ENCODE data around the gene ZNF559. TPM values are rescaled to one million over a fixed set of nuclear protein-coding genes. Genes with fewer than 3 reads are reported as not detected.
"Not testable (repeated sequence)": the region's sequence is repeated elsewhere in the genome, so short reads cannot be mapped to it uniquely, and the experiment has no call there.

ZNF559 gene
- 18.9 and 20.8 TPM in 2 replicates for total RNA-seq (2014; rRNA removed; shearing (Covaris generic))
- polyA plus RNA-seq (2016; fragmentation: Nextera tagmentation; extraction: Ambion mirVana): 15.4 and 19.3 TPM in 2 replicates
- long read RNA-seq, full-length matches to known transcripts: 1 of 1 reads
- long read RNA-seq, partial matches to known transcripts: 0 of 1 reads
- long read RNA-seq, other reads (novel, unspliced or antisense): 0 of 1 reads

- Mint-ChIP-seq H3K27ac (peak within 1 kb of the TSS; percentile 84), H3K9me3 (peaks cover 75% of the 10 kb centered on the region), H3K36me3 (ENCODE audit: low read depth) (peaks cover 70% of the 10 kb centered on the region), H3K4me3 (peak within 1 kb of the TSS; percentile 86), H3K4me1 (no peaks in the 10 kb centered on the region), H3K27me3 (ENCODE audit: insufficient read depth, low read depth, poor library complexity) (peaks cover 17% of the 10 kb centered on the region)
- TF ChIP-seq ETS1 (IDR thresholded peaks at IDR 0.05) (no peak), CTCF (conservative IDR thresholded peaks at IDR 0.05; ENCODE audit: low read depth in 2 of 2) (peak; percentile 23 to 45; a peak in 3 of 4 replicates), POLR2AphosphoS5 (IDR thresholded peaks at IDR 0.05; ENCODE audit: low read depth) (peak; percentile 68)
- Histone ChIP-seq H2AFZ (peak within 1 kb of the TSS; percentile 11; the same call in 1 of the 2 replicates), H3K27ac (ENCODE audit: low read depth) (peak within 1 kb of the TSS; percentile 82), H3K9me2 (ENCODE audit: insufficient read depth) (no peaks in the 10 kb centered on the region), H3K4me1 (ENCODE audit: insufficient read depth) (peaks cover 6% of the 10 kb centered on the region; the same call in 1 of the 2 replicates), H3K4me2 (peak within 1 kb of the TSS; percentile 90), H3F3A (replicated peaks; ENCODE audit: low read depth) (no peaks in the 10 kb centered on the region; the same call in 1 of the 2 replicates), H4K20me1 (replicated peaks; ENCODE audit: insufficient read depth) (no peaks in the 10 kb centered on the region), H3K36me3 (ENCODE audit: insufficient read depth) (peaks cover 11% of the 10 kb centered on the region), H3K4me3 (peak within 1 kb of the TSS; percentile 89), H3K79me2 (replicated peaks; ENCODE audit: insufficient read depth) (peaks cover 46% of the 10 kb centered on the region), H3K27me3 (ENCODE audit: insufficient read depth) (no peaks in the 10 kb centered on the region)
- ATAC-seq (peak; percentile 96), DNase-seq (ENCODE audit: low spot score) (peak; percentile 96)
Observed at GRCh38 chr19:9323919-9324583, at the start of gene ZNF559. TSS of gene ZNF559 (plus strand) at chr19:9324179. CDS start at chr19:9338550, 14,371 bp downstream.

GRCh38 chr19:9283485-9283884 lies 40.5 kb upstream of the ZNF559 start:
- not testable (repeated sequence) for H3K27ac ChIP-seq (ENCODE audit: low read depth); H3K4me3 Mint-ChIP-seq; H3K9me2 ChIP-seq (ENCODE audit: insufficient read depth); H3K4me1 Mint-ChIP-seq; H3K36me3 ChIP-seq (ENCODE audit: insufficient read depth); H3K27ac Mint-ChIP-seq; H3F3A ChIP-seq (replicated peaks; ENCODE audit: low read depth); H2AFZ ChIP-seq; H3K4me1 ChIP-seq (ENCODE audit: insufficient read depth); ATAC-seq; H4K20me1 ChIP-seq (replicated peaks; ENCODE audit: insufficient read depth); H3K27me3 Mint-ChIP-seq (ENCODE audit: insufficient read depth, low read depth, poor library complexity); H3K79me2 ChIP-seq (replicated peaks; ENCODE audit: insufficient read depth); H3K27me3 ChIP-seq (ENCODE audit: insufficient read depth)
- Histone ChIP-seq H3K4me2 (peak overlapping the region; percentile 69), H3K4me3 (peak overlapping the region; percentile 48)
- peak; percentile 44 for DNase-seq (ENCODE audit: low spot score)
- peaks cover 91% of the 10 kb centered on the region for H3K9me3 Mint-ChIP-seq
- peaks cover 32% of the 10 kb centered on the region for H3K36me3 Mint-ChIP-seq (ENCODE audit: low read depth)

GRCh38 chr19:9289231-9289884 lies 34.6 kb upstream of the ZNF559 start:
- Mint-ChIP-seq H3K4me1 (no peaks in the 10 kb centered on the region), H3K9me3 (peaks cover 80% of the 10 kb centered on the region)
- no peak for TF ChIP-seq ZNF114 (CRISPR knock-in tag; IDR thresholded peaks at IDR 0.05)
- TF ChIP-seq NANOG (IDR thresholded peaks at IDR 0.05; ENCODE audit: borderline replicate concordance): no peak
- TF ChIP-seq EZH2 (IDR thresholded peaks at IDR 0.05; ENCODE audit: low read depth, unreplicated experiment): no peak
- TF ChIP-seq POLR2AphosphoS5 (IDR thresholded peaks at IDR 0.05; ENCODE audit: low read depth): no peak
- no peak for TF ChIP-seq JUNB (IDR thresholded peaks at IDR 0.05; ENCODE audit: unreplicated experiment)
- no peak for TF ChIP-seq REST (IDR thresholded peaks at IDR 0.05; ENCODE audit: unreplicated experiment)

More at GRCh38 chr19:9289231-9289884, 34.6 kb upstream of the ZNF559 start:
- no peaks in the 10 kb centered on the region for H3K79me2 ChIP-seq (replicated peaks; ENCODE audit: insufficient read depth)
- H2AFZ ChIP-seq: no peak overlapping the region
- H3K4me1 ChIP-seq (ENCODE audit: insufficient read depth): no peaks in the 10 kb centered on the region
- no peaks in the 10 kb centered on the region for H3K9me2 ChIP-seq (ENCODE audit: insufficient read depth)
- DNase-seq (ENCODE audit: low spot score): no peak
- H3K36me3 ChIP-seq (ENCODE audit: insufficient read depth): peaks cover 4% of the 10 kb centered on the region; the same call in 1 of the 2 replicates
- no peak overlapping the region for H3K27ac ChIP-seq (ENCODE audit: low read depth)
- H3K4me3 Mint-ChIP-seq: no peak overlapping the region
- no peak overlapping the region for H3K4me2 ChIP-seq
- H3K4me3 ChIP-seq: no peak overlapping the region
- H3K27me3 ChIP-seq (ENCODE audit: insufficient read depth): no peaks in the 10 kb centered on the region
- peaks cover 3% of the 10 kb centered on the region for H3K27me3 Mint-ChIP-seq (ENCODE audit: insufficient read depth, low read depth, poor library complexity)
- H4K20me1 ChIP-seq (replicated peaks; ENCODE audit: insufficient read depth): no peaks in the 10 kb centered on the region
- no peak overlapping the region for H3K27ac Mint-ChIP-seq
- no peaks in the 10 kb centered on the region for H3F3A ChIP-seq (replicated peaks; ENCODE audit: low read depth)
- no peak for ATAC-seq
- peaks cover 35% of the 10 kb centered on the region for H3K36me3 Mint-ChIP-seq (ENCODE audit: low read depth)
